ENCODE data around the gene BAZ2A.

The BAZ2A gene

DNA sequence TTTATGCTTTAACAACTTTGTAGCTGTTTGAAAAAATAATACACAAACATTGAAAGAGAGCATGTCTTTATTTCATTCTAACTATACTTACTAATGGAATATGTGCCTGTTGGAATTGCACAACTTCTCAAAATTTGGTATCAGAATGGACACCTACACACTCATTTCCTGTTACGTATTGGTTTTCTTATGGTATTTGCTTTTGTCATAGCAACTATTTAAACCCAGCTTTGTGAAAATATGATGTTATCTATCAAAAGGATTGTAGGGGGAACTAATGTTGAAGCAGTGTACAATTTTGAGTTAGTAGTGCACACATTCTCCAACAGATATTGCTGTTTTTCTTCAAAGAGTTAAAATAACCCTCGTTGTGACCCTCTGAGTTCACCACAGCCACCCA lies 55.9 kb downstream of the BAZ2A start (continued):
- TF ChIP-seq CSRNP3 (CRISPR knock-in tag; IDR thresholded peaks at IDR 0.05) = no peak
- TF ChIP-seq ISL1 (CRISPR knock-in tag; IDR thresholded peaks at IDR 0.05) = no peak
- TF ChIP-seq CSDC2 (CRISPR knock-in tag; IDR thresholded peaks at IDR 0.05) = no peak
- no peak for TF ChIP-seq ZC3H10 (CRISPR knock-in tag; IDR thresholded peaks at IDR 0.05)
- TF ChIP-seq ZFP30 (CRISPR knock-in tag; IDR thresholded peaks at IDR 0.05) = no peak
- no peak for TF ChIP-seq ZNF8 (CRISPR knock-in tag; IDR thresholded peaks at IDR 0.05)
- TF ChIP-seq, protein P1, sequence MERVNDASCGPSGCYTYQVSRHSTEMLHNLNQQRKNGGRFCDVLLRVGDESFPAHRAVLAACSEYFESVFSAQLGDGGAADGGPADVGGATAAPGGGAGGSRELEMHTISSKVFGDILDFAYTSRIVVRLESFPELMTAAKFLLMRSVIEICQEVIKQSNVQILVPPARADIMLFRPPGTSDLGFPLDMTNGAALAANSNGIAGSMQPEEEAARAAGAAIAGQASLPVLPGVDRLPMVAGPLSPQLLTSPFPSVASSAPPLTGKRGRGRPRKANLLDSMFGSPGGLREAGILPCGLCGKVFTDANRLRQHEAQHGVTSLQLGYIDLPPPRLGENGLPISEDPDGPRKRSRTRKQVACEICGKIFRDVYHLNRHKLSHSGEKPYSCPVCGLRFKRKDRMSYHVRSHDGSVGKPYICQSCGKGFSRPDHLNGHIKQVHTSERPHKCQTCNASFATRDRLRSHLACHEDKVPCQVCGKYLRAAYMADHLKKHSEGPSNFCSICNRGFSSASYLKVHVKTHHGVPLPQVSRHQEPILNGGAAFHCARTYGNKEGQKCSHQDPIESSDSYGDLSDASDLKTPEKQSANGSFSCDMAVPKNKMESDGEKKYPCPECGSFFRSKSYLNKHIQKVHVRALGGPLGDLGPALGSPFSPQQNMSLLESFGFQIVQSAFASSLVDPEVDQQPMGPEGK (CRISPR knock-in tag; IDR thresholded peaks at IDR 0.05; ENCODE audit: borderline replicate concordance) = no peak
- no peak for TF ChIP-seq ARNTL (CRISPR knock-in tag; IDR thresholded peaks at IDR 0.05; ENCODE audit: borderline replicate concordance, low read depth)
- TF ChIP-seq BACH2 (CRISPR knock-in tag; IDR thresholded peaks at IDR 0.05; ENCODE audit: borderline replicate concordance) = no peak
- TF ChIP-seq GLIS3 (CRISPR knock-in tag; IDR thresholded peaks at IDR 0.05) = no peak
- no peak for TF ChIP-seq TCF4 (CRISPR knock-in tag; IDR thresholded peaks at IDR 0.05; ENCODE audit: borderline replicate concordance)
- TF ChIP-seq CREB5 (CRISPR knock-in tag; IDR thresholded peaks at IDR 0.05; ENCODE audit: low read depth) = no peak

DNA sequence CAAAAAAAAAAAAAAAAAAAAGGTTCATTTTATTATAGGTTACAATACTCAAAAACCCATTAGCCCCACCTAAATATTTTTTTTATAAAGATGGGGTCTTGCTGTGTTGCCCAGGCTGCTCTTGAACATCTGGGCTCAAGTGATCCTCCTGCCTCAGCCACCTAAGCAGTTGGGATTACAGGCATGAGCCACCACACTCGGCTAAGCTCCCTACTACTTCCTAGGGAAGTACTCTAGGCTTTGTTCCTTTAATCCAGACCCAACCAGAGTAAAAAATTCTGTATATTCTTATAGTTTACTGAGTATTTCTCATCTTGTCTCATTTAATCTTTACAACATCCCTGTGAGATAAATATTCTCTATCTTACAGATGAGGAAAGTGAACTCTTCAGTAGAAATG lies 57.8 kb downstream of the BAZ2A start:
- ATAC-seq = no peak
- TF ChIP-seq, protein P1 (CRISPR knock-in tag; IDR thresholded peaks at IDR 0.05; ENCODE audit: borderline replicate concordance) = no peak
- TF ChIP-seq ZNF70 (CRISPR knock-in tag; IDR thresholded peaks at IDR 0.05) = no peak

GRCh38 chr12:56571121-56571520 lies 59.0 kb downstream of the BAZ2A start:
- ATAC-seq = no peak
- TF ChIP-seq ZC3H10 (CRISPR knock-in tag; IDR thresholded peaks at IDR 0.05) (no peak), RARB (CRISPR knock-in tag; IDR thresholded peaks at IDR 0.05) (no peak), ZNF565 (CRISPR knock-in tag; conservative IDR thresholded peaks at IDR 0.05; ENCODE audit: low read depth) (no peak), CSRNP3 (CRISPR knock-in tag; IDR thresholded peaks at IDR 0.05) (no peak), BACH2 (CRISPR knock-in tag; IDR thresholded peaks at IDR 0.05; ENCODE audit: borderline replicate concordance) (no peak), ZNF70 (CRISPR knock-in tag; IDR thresholded peaks at IDR 0.05) (no peak), ISL1 (CRISPR knock-in tag; IDR thresholded peaks at IDR 0.05) (no peak), ARNTL (CRISPR knock-in tag; IDR thresholded peaks at IDR 0.05; ENCODE audit: borderline replicate concordance, low read depth) (no peak), ZFP3 (CRISPR knock-in tag; IDR thresholded peaks at IDR 0.05) (no peak), ZNF8 (CRISPR knock-in tag; IDR thresholded peaks at IDR 0.05) (no peak), POU6F1 (CRISPR knock-in tag; IDR thresholded peaks at IDR 0.05; ENCODE audit: borderline replicate concordance, low read depth) (no peak), OSR1 (CRISPR knock-in tag; IDR thresholded peaks at IDR 0.05) (no peak), ESRRG (CRISPR knock-in tag; IDR thresholded peaks at IDR 0.05) (no peak), TOX (CRISPR knock-in tag; IDR thresholded peaks at IDR 0.05; ENCODE audit: borderline replicate concordance) (no peak), CREB5 (CRISPR knock-in tag; IDR thresholded peaks at IDR 0.05; ENCODE audit: low read depth) (no peak), PPARA (CRISPR knock-in tag; IDR thresholded peaks at IDR 0.05; ENCODE audit: borderline replicate concordance) (no peak)
- TF ChIP-seq, protein P2, sequence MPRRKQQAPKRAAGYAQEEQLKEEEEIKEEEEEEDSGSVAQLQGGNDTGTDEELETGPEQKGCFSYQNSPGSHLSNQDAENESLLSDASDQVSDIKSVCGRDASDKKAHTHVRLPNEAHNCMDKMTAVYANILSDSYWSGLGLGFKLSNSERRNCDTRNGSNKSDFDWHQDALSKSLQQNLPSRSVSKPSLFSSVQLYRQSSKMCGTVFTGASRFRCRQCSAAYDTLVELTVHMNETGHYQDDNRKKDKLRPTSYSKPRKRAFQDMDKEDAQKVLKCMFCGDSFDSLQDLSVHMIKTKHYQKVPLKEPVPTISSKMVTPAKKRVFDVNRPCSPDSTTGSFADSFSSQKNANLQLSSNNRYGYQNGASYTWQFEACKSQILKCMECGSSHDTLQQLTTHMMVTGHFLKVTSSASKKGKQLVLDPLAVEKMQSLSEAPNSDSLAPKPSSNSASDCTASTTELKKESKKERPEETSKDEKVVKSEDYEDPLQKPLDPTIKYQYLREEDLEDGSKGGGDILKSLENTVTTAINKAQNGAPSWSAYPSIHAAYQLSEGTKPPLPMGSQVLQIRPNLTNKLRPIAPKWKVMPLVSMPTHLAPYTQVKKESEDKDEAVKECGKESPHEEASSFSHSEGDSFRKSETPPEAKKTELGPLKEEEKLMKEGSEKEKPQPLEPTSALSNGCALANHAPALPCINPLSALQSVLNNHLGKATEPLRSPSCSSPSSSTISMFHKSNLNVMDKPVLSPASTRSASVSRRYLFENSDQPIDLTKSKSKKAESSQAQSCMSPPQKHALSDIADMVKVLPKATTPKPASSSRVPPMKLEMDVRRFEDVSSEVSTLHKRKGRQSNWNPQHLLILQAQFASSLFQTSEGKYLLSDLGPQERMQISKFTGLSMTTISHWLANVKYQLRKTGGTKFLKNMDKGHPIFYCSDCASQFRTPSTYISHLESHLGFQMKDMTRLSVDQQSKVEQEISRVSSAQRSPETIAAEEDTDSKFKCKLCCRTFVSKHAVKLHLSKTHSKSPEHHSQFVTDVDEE (CRISPR knock-in tag; IDR thresholded peaks at IDR 0.05) = no peak
